ENCODE data around the gene LEMD1.
A peak's percentile ranks its signal among the peaks of the same experiment; 100 is the strongest.

Gene LEMD1

GRCh38 chr1:205351984-205352713, 69.7 kb downstream of the LEMD1 start:
- no peak for DNase-seq

DNA sequence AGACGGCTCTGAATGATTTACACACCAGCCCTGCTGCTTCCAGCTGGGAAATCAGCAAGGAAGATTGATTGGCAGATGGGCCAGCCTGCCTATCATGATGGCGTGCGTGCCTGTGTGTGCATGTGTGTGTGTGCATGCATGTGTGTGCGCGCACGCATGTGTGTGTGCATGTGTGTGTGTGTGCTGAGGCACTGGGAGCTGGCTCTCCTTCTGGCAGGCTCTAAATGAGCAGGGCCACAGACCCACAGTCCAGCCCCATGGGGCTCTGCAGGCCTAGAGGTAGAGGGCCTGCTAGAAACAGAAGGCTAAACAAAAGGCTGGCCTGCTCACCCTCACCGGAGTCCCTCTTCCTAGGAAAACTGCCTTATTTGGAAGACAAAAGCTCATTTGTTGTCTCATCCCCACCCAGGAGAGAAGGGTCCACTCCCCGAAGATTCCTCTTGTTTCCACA, 71.1 kb downstream of the LEMD1 start:
- no peak for DNase-seq

- no peak for DNase-seq
These were observed 71.7 kb downstream of the LEMD1 start for GRCh38 chr1:205350124-205350523.

- DNase-seq: no peak
These were observed 73.0 kb downstream of the LEMD1 start for GRCh38 chr1:205348554-205349487.

DNA sequence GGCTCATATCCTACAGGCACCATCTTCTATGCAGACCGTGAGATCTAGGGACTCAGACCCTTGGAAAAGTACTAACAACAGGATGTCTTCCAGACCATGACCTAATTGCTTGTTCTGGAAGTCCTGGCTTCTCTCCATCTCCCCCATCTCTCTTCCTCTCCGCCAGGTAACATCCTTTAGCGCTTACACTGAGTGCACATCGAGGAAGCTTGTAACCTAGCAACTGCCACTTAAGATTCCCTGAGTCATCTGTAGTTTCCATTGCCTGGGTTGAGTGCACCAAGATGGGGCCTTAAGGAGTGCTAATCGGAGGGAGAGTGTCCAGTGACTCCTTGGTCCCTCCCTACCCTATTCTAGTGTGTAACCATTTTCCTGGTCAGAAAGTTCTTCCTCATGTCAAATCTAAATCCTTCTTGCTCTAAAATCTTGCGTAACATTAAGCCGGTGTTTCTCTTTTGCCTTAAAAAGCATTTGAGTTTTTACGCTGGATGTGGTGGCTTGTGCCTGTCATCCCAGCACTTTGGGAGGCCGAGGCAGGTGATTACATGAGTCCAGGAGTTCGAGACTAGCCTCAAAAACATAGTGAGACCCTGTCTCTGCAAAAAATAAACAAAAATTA, 74.8 kb downstream of the LEMD1 start:
- no peak for DNase-seq

- DNase-seq: no peak
These were observed 76.1 kb downstream of the LEMD1 start for GRCh38 chr1:205345761-205346160.

- no peak for DNase-seq
These were observed 77.6 kb downstream of the LEMD1 start for GRCh38 chr1:205344066-205344928.

DNA sequence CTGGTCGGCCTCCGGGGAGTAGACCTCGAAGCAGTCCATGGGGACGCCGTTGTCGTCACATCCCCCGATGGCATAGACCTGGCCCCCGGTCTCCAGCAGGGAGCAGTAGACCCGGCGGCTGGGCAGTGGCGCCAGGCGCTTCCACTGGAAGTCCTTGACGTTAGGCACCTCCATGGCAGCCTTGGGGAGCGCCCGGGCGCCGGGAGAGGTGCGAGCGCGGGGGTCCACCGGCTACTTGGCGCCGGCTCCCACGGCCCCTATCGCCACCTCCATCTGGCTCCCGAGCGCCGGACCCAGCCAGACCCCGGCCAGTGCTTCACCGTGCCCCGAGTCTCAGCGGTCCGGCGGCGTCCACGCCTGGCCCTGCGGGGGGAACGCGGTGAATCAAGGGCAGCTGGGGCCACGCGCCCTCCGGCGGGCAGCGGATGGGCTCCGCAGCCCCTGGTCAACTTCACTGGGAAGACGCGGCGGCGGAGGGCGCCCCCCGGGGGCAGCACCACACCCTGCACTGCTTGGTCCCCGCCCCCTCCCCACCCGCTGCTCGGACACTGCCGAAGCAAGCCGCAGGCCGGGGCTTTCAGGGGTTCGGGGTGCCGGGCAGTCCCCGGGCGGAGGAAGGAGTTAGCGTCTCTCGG, 78.3 kb downstream of the LEMD1 start:
- DNase-seq: no peak

DNA sequence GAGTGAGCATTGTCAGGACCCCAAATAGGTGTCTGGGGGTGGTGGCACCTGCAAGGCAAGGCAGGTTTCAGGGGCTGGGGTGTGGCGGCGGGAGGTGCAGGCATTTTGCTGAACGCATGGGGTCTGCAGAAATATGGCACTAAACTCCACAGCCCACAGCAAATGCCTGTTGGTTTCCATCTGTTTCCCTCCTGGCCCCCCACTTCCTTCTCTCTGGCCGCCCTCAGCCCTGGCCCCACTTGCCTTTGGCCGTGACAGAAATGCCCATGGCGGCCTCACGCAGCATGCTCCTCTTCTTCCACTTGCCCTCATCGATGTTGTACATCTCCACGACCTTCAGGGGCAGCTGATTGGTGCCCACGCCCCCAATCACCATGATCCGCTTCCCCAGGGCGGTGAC, 78.9 kb downstream of the LEMD1 start:
- no peak for DNase-seq

DNA sequence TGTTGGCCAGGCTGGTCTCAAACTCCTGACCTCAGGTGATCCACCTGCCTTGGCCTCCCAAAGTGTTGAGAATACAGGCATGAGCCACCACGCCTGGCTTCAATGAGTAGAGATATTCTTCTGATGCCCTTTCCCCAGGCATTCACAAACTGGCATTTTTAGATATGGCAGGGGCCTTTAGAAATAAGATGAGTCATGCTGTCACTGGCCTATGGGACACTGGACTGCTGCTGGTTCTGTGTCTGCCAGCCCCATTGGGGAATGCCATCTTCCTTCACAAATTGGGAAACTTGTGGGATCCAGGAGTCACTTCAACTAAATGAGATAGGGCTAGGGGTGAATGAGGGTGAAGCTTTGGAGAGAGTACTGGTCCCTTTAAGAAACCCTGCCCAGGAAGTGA, 81.2 kb downstream of the LEMD1 start:
- DNase-seq: no peak

- no peak for DNase-seq
These were observed 82.1 kb downstream of the LEMD1 start for GRCh38 chr1:205339717-205340116.

DNA sequence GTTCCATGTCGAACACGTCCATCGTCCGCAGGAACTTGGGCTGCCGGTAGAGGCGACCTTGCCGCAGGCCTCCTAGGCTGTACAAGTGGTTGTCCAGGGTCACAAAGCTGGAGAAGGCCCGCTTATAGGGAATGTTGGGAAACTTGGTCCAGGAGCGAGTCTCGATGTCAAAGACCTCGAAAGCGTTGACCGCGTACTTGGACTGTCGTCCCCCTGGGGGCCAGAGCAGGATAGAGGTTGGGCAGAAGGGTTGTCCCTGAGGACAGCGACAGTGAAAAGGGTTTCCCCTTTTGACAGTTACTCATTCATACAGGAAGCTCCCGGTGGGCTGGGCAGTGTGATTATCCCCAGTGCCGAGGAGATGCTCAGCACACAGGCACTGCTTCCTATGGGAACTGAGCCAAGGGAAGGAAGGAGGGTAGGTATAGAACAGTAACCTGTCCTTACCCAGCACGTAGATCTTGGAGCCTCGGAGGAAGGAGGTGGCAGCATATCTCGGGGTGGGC, 82.6 kb downstream of the LEMD1 start:
- no peak for DNase-seq

- DNase-seq: no peak
These were observed 83.8 kb downstream of the LEMD1 start for GRCh38 chr1:205338011-205338410.

DNA sequence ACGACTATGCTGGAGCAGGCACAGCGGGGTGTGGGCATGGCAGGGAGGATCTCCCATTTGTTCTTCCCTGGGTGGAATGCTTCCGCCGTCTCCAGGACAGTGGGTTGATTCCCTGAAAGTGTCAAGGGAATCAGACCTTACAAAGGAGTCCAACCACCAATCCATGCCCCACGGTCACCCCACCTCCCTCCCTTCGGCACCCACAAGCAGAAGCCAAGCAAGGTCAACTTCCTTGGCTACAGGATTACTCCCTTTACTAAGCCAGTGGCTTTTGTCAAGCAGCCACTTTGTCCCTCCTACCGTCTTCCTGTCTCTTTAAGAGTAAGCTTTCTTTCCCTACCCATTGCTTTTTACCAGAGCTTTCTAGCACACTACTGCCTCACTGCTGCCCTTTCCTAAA, 84.4 kb downstream of the LEMD1 start:
- DNase-seq: no peak

- DNase-seq: peak; percentile 48 to 57
These were observed 86.2 kb downstream of the LEMD1 start for GRCh38 chr1:205335692-205336091.

- no peak for DNase-seq
These were observed 89.7 kb downstream of the LEMD1 start for GRCh38 chr1:205332015-205332791.

All from AML-193 (cell line).